HG03469 (cell line): ENCODE measurements around the gene ACMSD.
"Not testable (repeated sequence)": the region's sequence is repeated elsewhere in the genome, so short reads cannot be mapped to it uniquely, and the experiment has no call there.

Experiments used
- ATAC-seq: cut with Tn5 transposase; IDR thresholded peaks from one replicate; pipeline ENCODE4 v1.9.1; 2021; ENCODE audit warnings: mild to moderate bottlenecking, moderate library complexity, moderate number of reproducible peaks; ENCODE audit not compliant: unreplicated experiment

The ACMSD gene

DNA sequence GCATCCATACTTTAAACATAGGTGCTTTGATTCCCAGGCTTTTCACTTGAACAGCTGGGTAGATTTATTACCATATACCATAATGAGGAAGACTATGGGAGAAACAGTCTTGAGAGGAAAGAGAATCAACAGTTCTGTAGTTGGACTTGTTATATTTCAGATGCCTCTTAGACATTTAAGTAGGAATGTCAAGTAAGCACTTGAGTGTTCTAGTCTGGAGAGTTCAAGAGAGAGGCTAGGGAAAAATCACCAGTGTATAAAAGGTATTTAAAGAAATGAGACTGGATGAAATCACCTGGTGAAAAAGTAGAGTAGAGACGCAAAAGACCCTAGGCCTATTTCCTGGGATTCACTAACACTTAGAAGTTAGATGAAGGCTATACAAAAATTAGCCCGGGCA, 66.8 kb downstream of the ACMSD start:
- no peak for ATAC-seq

GRCh38 chr2:134906726-134907125, 68.3 kb downstream of the ACMSD start:
- no peak for ATAC-seq

DNA sequence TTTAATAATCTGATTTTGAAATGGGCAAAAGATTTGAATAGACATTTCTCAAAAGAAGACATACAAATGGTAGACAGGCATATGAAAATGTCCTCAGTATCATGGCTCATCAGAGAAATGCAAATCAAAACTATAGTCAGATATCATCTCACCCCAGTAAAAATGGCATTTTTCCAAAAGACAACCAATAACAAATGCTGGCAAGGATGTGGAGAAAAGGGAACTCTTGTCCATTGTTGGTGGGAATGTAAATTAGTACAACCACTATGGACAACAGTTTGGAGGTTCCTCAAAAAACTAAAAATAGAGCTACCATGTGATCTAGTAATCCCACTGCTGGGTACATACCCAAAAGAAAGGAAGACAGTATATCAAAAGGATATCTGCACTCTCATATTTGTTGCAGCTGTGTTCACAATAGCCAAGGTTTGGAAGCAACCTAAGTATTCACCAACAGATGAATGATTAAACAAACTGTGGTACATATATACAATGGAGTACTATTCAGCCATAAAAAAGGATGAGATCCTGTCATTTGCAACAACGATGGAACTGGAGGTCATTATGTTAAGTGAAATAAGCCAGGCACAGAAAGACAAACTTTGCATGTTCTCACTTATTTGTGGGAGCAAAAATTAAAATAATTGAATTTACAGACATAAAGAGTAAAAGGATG, 69.2 kb downstream of the ACMSD start:
- not testable (repeated sequence) for ATAC-seq

GRCh38 chr2:134910763-134911399, 72.5 kb downstream of the ACMSD start:
- no peak for ATAC-seq

GRCh38 chr2:134911400-134911785, 73.0 kb downstream of the ACMSD start:
- ATAC-seq: no peak

- no peak for ATAC-seq
These were observed 73.9 kb downstream of the ACMSD start for GRCh38 chr2:134912361-134912760.

DNA sequence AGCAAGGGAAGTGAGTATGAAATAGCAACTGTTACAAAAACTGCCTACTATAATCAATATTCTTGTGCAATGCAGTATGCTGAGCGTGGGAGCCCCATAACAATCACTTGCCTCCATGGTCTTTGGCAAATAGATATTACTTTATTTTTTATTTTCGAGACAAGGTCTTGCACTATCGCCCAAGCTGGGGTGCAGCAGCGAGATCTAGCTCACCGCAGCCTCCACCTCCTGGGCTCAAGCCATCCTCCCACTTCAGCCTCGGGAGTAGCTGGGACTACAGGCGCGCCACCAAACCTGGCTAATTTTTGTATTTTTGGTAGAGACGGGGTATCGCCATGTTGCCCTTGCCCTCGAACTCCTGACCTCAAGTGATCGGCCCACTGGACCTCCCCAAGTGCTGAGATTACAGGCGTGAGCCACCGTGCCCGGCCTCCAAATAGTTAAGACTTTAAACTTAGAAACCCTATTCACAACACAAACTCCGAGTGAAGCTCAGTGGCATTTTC, 79.0 kb downstream of the ACMSD start:
- no peak for ATAC-seq

GRCh38 chr2:134917888-134918525, 79.6 kb downstream of the ACMSD start:
- ATAC-seq: peak; percentile 72

DNA sequence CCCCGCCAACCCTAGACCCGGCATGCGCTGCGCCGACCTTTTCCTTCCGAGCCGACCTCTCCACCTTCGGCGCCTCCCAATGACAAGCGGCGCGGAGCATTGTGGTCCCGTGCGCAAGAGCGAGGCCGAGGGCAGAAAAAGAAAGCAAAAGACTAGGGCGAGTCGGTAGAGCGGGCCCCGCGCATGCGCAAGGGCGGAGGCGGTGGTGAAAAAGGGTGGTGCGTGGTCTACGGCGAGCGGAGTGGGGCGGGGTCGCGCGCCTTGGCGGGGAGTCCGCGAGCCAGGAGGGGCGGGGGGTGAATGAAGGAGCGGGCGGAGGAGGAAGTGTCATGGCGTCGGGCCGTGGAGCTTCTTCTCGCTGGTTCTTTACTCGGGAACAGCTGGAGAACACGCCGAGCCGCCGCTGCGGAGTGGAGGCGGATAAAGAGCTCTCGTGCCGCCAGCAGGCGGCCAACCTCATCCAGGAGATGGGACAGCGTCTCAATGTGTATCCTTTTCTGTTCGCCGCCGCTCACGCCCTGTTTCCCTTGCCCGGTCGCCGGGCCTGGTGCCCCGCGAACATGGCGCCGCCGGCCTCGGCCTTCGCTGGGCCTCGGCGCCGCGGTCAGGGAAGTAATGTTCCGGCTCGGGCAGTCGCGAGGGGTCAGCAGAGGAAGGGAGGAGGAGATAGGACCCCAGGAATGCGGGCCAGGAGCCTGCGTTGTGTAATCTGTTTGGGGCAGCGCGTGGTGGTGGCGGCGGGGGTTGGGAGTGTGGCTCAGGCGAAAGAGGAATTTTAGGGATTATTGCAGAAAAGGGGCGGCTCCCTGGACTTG, 80.3 kb downstream of the ACMSD start, which contains the start of gene CCNT2:
Gene CCNT2, plus strand, starts transcription at position 297 of the 815 bp plus-strand sequence. Its CDS starts 33 bp downstream, at position 330.
- ATAC-seq: peak; percentile 75

GRCh38 chr2:134919341-134920210, 81.2 kb downstream of the ACMSD start:
- ATAC-seq: no peak

DNA sequence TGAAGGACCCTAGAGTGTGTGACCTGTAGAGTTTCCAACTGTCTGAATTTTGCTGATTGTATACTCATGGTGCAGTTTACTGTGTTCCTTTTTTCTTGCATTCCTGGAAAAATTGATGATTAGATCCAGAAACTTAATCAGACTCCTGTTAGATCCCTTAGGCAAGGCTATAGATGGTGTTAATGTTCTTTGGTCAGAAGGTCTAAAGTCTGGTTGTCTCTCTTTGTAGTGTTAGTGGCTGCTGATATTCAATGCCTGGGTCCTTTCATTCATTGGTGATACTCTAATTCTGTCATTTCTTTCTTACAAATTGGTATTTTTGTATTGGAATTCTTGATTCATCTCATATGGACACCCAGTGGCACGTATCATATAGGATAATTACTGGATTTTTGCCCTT, 86.5 kb downstream of the ACMSD start:
- ATAC-seq: no peak

DNA sequence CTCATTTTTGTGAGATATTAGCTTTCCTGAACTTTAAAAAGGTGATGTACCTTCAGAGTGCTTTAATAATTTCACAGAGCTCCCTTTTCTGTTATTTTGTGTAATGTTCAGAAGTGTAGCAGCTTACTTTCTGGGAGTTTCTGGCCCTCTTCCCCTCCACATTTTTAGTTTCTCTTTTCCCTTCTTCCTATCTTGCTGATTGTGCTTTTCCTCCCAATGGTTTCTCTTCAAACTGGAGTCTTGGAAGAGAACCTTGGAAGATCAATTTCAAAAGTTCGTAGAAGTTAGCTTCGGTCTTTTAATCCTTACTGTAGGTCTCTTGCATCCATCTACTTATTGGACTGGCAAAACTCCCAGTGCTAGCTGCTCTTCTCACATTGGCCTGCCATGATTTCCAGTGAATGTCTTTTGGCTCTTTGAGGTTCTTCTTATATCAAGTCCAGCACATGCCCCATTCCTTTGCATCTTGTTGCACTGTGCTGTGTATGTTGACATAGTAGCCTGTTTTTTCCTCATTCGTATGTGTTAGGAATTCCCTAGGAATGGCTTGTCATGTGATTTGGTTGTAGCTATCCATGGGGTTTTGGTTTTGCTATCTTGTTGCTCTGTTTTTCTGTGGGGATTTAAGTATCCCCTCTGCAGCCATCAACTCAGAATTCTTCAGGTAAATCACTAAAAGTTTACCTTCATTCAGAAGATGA, 88.0 kb downstream of the ACMSD start:
- no peak for ATAC-seq

DNA sequence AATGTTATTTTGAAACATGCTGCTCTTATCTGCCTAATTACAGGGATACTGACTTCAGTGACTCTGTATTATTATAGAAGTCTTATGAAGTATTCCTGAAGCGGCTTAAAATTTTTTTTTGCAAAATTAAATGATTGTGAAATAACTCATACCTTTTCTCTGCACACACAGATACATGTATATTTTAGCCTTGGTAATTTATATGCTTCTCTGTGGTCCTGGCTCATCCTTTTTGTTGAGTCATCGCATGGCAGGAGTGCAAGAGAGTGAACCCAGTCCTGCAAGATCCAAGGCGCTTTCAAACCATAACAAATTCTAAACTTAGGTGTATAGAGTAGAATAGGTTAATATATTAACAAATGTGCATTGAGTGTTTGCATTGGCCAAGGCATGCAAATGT, 88.8 kb downstream of the ACMSD start:
- ATAC-seq: no peak

DNA sequence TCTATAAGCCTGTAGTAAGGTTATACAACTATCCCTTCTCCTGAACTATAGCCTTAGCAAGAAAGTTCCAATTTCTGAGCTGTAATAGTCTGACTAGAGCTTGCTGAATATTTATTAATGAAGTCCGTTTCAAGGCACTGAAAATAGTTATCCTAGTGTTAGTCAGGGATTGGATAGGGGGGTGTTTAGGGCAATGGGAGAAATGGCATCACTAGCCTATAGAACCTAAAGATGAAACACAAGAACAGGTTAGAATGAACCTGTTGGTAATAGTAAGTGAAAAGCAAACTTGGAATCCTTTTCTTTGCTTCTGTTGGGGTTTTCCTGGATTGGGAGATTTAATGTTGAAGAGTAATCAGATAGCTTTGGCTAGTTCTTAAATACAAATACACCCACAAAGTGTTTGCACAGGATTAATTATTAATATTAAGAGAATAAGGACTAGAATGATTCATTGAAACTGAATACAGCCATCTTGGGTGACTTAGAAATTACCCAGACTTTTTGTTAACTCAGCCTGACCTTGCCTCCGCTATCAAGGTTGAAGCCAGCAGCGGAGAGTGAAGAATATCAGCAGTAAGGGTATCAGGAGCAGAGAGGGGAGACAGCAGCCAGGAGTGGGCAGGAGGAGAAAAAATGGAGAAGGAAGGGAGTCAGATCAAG, 94.6 kb downstream of the ACMSD start:
- ATAC-seq: no peak

DNA sequence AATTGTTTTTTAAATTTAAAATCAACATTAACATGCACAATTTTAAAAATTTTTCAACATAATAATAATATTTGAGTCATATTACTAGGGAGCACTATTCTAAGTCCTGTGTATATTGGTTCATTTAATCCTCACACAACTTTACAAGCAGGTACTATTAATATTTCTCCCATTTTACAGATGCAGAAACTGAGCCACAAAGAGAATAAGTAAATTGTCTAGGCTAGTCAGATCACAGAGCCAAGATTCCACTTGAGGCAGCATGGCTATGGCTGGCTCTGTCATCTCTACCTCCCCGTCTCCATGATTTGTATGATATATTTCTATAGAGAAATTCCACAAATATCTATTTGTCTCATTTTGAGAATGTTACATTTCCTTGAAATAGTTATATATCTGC, 95.3 kb downstream of the ACMSD start:
- no peak for ATAC-seq

- no peak for ATAC-seq
These were observed 95.7 kb downstream of the ACMSD start for GRCh38 chr2:134934150-134934549.

DNA sequence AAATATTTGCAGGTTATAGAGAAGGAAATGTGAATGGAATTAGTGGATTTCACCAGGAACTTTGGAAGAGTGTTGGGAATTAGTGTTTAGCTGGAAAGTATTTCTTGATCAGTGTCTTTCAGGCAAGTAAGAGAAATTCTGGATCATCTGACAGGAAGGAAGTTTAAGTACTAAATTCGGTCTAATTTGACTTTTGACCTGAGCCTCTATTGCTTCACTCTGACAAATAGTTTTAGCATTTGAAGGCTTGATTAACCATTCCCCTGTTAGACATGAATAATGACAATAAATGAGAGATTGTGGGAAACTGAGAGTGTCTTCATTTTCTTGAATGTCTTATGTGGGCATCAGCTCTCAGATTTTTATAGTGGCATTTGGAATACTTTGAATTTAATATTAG, 96.2 kb downstream of the ACMSD start:
- ATAC-seq: no peak

GRCh38 chr2:134936691-134937090, 98.3 kb downstream of the ACMSD start:
- ATAC-seq: no peak

DNA sequence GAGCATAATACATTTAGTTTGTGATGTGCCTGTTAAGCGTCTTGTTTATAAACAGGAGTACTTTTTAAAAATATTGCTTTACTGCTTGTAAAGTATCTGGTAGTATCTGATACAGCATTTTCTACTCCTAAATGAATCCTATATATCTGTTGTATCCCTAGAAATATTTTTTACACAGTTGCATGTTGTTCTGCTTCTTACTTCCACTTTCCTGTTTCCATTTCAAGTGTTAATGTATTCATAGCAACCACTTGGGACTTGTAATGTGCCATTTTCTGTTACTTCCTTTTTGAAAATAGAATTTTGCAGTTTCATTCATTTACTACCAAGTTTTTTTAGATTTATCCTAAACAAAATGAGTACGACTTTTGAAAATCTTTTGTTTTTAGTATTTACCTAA, 105.1 kb downstream of the ACMSD start:
- peak; percentile 69 for ATAC-seq
